PC-3 (cell line): ENCODE results near the gene C10orf62. TPM values are rescaled to one million over a fixed set of nuclear protein-coding genes. Genes with fewer than 3 reads are reported as not detected.

Source experiments
- ATAC-seq: fragments of 200-7000 bp; cut with Tn5 transposase; 2 replicates; pipeline ENCODE4 v1.9.1; 2020; ENCODE audit warnings: mild to moderate bottlenecking, moderate library complexity
- BruUV-seq: library from RNA; stranded (reverse); fragments of 400-500 nt; replicated peaks from 2 replicates; lab custom pipeline; 2021; lab: Mats Ljungman, UMichigan
- CTCF ChIA-PET: fragments of 300-600 bp; sonication (Branson Sonifier 250); formaldehyde crosslinking; loops from one replicate; lab custom pipeline; 2022; ENCODE audit warnings: antibody characterized with exemption; lab: Charles Lee
- POLR2A ChIA-PET: fragments of 300-600 bp; sonication (Branson Sonifier 250); formaldehyde crosslinking; loops from one replicate; lab custom pipeline; 2022; ENCODE audit warnings: antibody characterized with exemption; ENCODE audit not compliant: unreplicated experiment; lab: Charles Lee
- DNase-seq: peaks from one replicate; pipeline ENCODE4 v3.0.0-alpha.2; 2015
- H2AFZ ChIP-seq: fragments of 300-600 bp; sonication (generic); 2 replicates; pipeline ENCODE4 v1.6.0; 2016; ENCODE audit warnings: antibody characterized with exemption, low read length
- H3F3A ChIP-seq: fragments of 300-600 bp; sonication (generic); one replicate; pipeline ENCODE4 v1.6.0; 2017; ENCODE audit warnings: antibody characterized with exemption, low read length, control low read depth, mild to moderate bottlenecking; ENCODE audit not compliant: unreplicated experiment
- H3K27ac ChIP-seq: fragments of 300-600 bp; sonication (generic); 2 replicates; pipeline ENCODE4 v1.5.1; 2016; ENCODE audit warnings: mild to moderate bottlenecking, low read length
- H3K27me3 ChIP-seq: fragments of 300-600 bp; sonication (generic); 2 replicates; pipeline ENCODE4 v1.6.1; 2016; ENCODE audit warnings: low read length, mixed read lengths
- H3K36me3 ChIP-seq: fragments of 300-600 bp; sonication (generic); 2 replicates; pipeline ENCODE4 v1.6.1; 2016; ENCODE audit warnings: low read depth, mixed run types, low read length, mixed read lengths
- H3K4me1 ChIP-seq: fragments of 300-600 bp; sonication (generic); 2 replicates; pipeline ENCODE4 v1.5.1; 2016; ENCODE audit warnings: low read length; ENCODE audit not compliant: insufficient read depth
- H3K4me2 ChIP-seq: fragments of 300-600 bp; sonication (generic); 2 replicates; pipeline ENCODE4 v1.6.0; 2016; ENCODE audit warnings: low read length
- H3K4me3 ChIP-seq: fragments of 300-600 bp; sonication (generic); 2 replicates; pipeline ENCODE4 v1.5.1; 2016; ENCODE audit warnings: mild to moderate bottlenecking, low read length, mixed read lengths
- H3K79me2 ChIP-seq: fragments of 300-600 bp; sonication (generic); 2 replicates; pipeline ENCODE4 v1.6.1; 2017; ENCODE audit warnings: low read length, mixed read lengths
- H3K9ac ChIP-seq: fragments of 300-600 bp; sonication (generic); 2 replicates; pipeline ENCODE4 v1.6.0; 2016; ENCODE audit warnings: mild to moderate bottlenecking, low read length
- H3K9me2 ChIP-seq: fragments of 300-600 bp; sonication (generic); replicated peaks from 2 replicates; pipeline ENCODE4 v1.6.1; 2016; ENCODE audit warnings: mixed run types, low read length, mixed read lengths
- H3K9me3 ChIP-seq: fragments of 300-600 bp; sonication (generic); 2 replicates; pipeline ENCODE4 v1.6.1; 2016; ENCODE audit warnings: low read length, mixed read lengths
- H4K20me1 ChIP-seq: fragments of 300-600 bp; sonication (generic); 2 replicates; pipeline ENCODE4 v1.6.1; 2016; ENCODE audit warnings: low read length, mixed read lengths
- CTCF ChIP-seq: fragments of 300-600 bp; sonication (generic); conservative IDR thresholded peaks from 2 replicates; pipeline ENCODE4 v1.5.1; 2017; ENCODE audit warnings: antibody characterized with exemption, low read depth, mild to moderate bottlenecking, low read length
- EZH2 ChIP-seq: fragments of 300-600 bp; sonication (generic); IDR thresholded peaks from one replicate; pipeline ENCODE4 v1.6.1; 2017; ENCODE audit warnings: antibody characterized with exemption, mild to moderate bottlenecking, low read length; ENCODE audit not compliant: unreplicated experiment
- EZH2phosphoT487 ChIP-seq: fragments of 300-600 bp; sonication (generic); IDR thresholded peaks from 2 replicates; pipeline ENCODE4 v1.6.1; 2018; ENCODE audit warnings: mild to moderate bottlenecking, antibody characterized with exemption, low read length, borderline replicate concordance
- intact Hi-C: fragments of 100-400 bp; cut with micrococcal nuclease; formaldehyde crosslinking; loops from 2 replicates; pipeline ENCODE4 v1.9.0; 2023
- total RNA-seq: library from RNA; depleted of rRNA; stranded (reverse); fragments of >200 nt; gene quantifications from 2 replicates; pipeline ENCODE4 v1.2.3, GENCODE V29; 2014

The C10orf62 gene
- total RNA-seq, 1 experiment from 2014 or later, result not detected

- Histone ChIP-seq H3K9me3 (no peaks in the 10 kb centered on the region), H2AFZ (no peak overlapping the region), H3F3A (peaks cover 4% of the 10 kb centered on the region), H3K4me2 (no peak overlapping the region), H3K4me1 (peaks cover 38% of the 10 kb centered on the region), H3K36me3 (no peaks in the 10 kb centered on the region), H3K9me2 (no peaks in the 10 kb centered on the region), H3K4me3 (no peak overlapping the region), H3K27me3 (no peaks in the 10 kb centered on the region), H4K20me1 (no peaks in the 10 kb centered on the region), H3K9ac (no peak overlapping the region), H3K27ac (no peak overlapping the region), H3K79me2 (no peaks in the 10 kb centered on the region)
- intact Hi-C loops, result no loop called here
- no peak for TF ChIP-seq EZH2
- TF ChIP-seq EZH2phosphoT487, result no peak
- TF ChIP-seq CTCF, result no peak
- ATAC-seq (no peak), DNase-seq (no peak)
- CTCF ChIA-PET, result no interaction called here
- no TSS peak for BruUV-seq
- POLR2A ChIA-PET, result no interaction called here
Observed at GRCh38 chr10:97567891-97568290, 21.6 kb upstream of the C10orf62 start.

DNA sequence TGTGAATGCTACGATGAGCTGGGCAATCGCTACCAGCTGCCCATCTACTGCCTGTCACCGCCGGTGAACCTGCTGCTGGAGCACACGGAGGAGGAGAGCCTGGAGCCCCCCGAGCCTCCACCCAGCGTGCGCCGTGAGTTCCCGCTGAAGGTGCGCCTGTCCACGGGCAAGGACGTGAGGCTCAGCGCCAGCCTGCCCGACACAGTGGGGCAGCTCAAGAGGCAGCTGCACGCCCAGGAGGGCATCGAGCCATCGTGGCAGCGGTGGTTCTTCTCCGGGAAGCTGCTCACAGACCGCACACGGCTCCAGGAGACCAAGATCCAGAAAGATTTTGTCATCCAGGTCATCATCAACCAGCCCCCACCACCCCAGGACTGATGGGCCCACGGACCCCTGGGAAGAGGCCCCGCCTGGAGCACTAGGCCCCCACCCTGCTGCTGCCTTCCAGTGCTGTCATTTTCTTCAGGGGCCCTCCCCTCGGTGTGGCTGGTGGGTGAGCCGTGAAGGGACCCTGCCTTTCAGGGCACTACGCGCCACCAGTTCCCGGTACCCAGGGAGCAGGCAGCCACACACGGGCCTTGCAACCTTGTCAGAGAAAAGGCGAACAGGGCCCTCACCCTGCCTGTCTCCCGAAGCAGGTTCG is 19.3 kb upstream of the C10orf62 start:
- BruUV-seq, result no TSS peak
- Histone ChIP-seq H3K36me3 (no peaks in the 10 kb centered on the region), H3K79me2 (no peaks in the 10 kb centered on the region), H3K4me1 (peaks cover 50% of the 10 kb centered on the region), H3K9me3 (no peaks in the 10 kb centered on the region), H3F3A (peaks cover 4% of the 10 kb centered on the region), H3K4me3 (no peak overlapping the region), H3K27ac (0 out of 2 replicates have a peak overlapping the region, but pooled peaks have one; percentile 49), H2AFZ (no peak overlapping the region), H4K20me1 (no peaks in the 10 kb centered on the region), H3K27me3 (no peaks in the 10 kb centered on the region), H3K4me2 (no peak overlapping the region), H3K9me2 (no peaks in the 10 kb centered on the region), H3K9ac (no peak overlapping the region)
- DNase-seq (no peak), ATAC-seq (no peak)
- intact Hi-C loops, result no loop called here
- TF ChIP-seq EZH2phosphoT487 (no peak), CTCF (no peak), EZH2 (no peak)
- ChIA-PET CTCF (no interaction called here), POLR2A (no interaction called here)

DNA sequence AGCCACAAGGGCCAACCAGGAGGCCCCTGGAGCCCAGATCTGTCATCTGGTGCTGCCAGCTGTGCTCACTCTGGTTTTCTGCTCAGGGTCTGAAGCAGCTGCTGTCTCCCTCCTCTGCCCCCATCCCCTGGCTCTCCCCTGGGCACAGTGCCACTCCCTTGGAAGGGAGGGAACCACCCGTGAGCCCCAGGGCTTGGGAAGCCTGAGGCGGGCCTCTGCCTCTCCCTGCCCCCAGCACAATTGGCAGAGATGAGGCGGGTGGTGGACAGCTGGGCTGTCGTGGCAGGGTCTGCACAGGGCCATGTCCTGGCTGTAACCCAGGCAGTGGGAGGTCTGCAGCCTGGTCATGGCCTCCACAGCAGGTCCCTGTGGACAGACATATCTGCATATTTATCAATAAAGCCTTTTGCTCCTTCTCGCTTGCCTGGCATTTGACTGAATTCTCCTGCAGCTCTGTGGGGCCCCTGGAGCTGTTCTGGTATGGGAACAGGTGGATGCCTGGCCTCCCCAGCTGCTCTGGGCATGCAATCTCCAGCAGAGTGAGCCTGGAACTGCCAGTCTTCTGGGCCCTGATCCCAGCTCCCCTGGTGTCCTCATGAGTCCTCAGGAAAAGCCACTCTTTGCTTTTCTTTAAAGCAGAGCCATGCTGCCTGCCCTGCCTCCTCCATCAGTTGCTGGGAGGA is 18.6 kb upstream of the C10orf62 start:
- TSS peak; percentile 63 for BruUV-seq
- Histone ChIP-seq H3K79me2 (no peaks in the 10 kb centered on the region), H3K27ac (peak overlapping the region; percentile 49), H3K4me3 (no peak overlapping the region), H3K9ac (no peak overlapping the region), H3K4me2 (peak overlapping the region; percentile 67), H2AFZ (no peak overlapping the region), H3K36me3 (no peaks in the 10 kb centered on the region), H3K4me1 (peaks cover 50% of the 10 kb centered on the region), H3K9me3 (no peaks in the 10 kb centered on the region), H3F3A (peaks cover 4% of the 10 kb centered on the region), H3K27me3 (no peaks in the 10 kb centered on the region), H3K9me2 (no peaks in the 10 kb centered on the region), H4K20me1 (no peaks in the 10 kb centered on the region)
- intact Hi-C loops, result no loop called here
- ChIA-PET CTCF (interaction anchor here (0.5 to 1.7 kb wide), 2 partner anchors 42 to 47 kb away, joined by 9 to 10 read pairs; no protein-coding TSS in a partner anchor), POLR2A (no interaction called here)
- ATAC-seq (no peak), DNase-seq (no peak)
- TF ChIP-seq EZH2 (no peak), EZH2phosphoT487 (no peak), CTCF (no peak)
